IPS-20b (cell line): ENCODE results near the gene LMF2.

Experiments
- H3K27ac ChIP-seq: one replicate; pipeline ENCODE4 v1.5.1; 2013; ENCODE audit warnings: low read length
- H3K27me3 ChIP-seq: 2 replicates; pipeline ENCODE4 v1.6.1; 2013; ENCODE audit warnings: mild to moderate bottlenecking, low read length, inconsistent platforms; ENCODE audit not compliant: insufficient read depth
- H3K36me3 ChIP-seq: 2 replicates; pipeline ENCODE4 v1.6.1; 2013; ENCODE audit warnings: low read depth, mild to moderate bottlenecking, inconsistent platforms, low read length, moderate library complexity; ENCODE audit not compliant: insufficient read depth
- H3K4me1 ChIP-seq: 2 replicates; pipeline ENCODE4 v1.6.1; 2013; ENCODE audit warnings: mild to moderate bottlenecking, control low read depth, inconsistent platforms, low read length, moderate library complexity; ENCODE audit not compliant: insufficient read depth
- H3K4me3 ChIP-seq: 2 replicates; pipeline ENCODE4 v1.5.1; 2013; ENCODE audit warnings: mild to moderate bottlenecking, low read length, inconsistent platforms
- H3K9ac ChIP-seq: 2 replicates; pipeline ENCODE4 v1.6.1; 2013; ENCODE audit warnings: low read depth, mild to moderate bottlenecking, inconsistent platforms, low read length, moderate library complexity
- H3K9me3 ChIP-seq: 2 replicates; pipeline ENCODE4 v1.6.1; 2013; ENCODE audit warnings: mild to moderate bottlenecking, low read depth, low read length, inconsistent platforms; ENCODE audit not compliant: insufficient read depth

Gene LMF2

GRCh38 chr22:50471962-50472361 lies 35.5 kb downstream of the LMF2 start:
- Histone ChIP-seq H3K9me3 (no peaks in the 10 kb centered on the region), H3K9ac (no peak overlapping the region), H3K27ac (no peak overlapping the region), H3K36me3 (peaks cover 5% of the 10 kb centered on the region), H3K4me3 (no peak overlapping the region), H3K4me1 (peaks cover 21% of the 10 kb centered on the region; the same call in 1 of the 2 replicates), H3K27me3 (no peaks in the 10 kb centered on the region)

DNA sequence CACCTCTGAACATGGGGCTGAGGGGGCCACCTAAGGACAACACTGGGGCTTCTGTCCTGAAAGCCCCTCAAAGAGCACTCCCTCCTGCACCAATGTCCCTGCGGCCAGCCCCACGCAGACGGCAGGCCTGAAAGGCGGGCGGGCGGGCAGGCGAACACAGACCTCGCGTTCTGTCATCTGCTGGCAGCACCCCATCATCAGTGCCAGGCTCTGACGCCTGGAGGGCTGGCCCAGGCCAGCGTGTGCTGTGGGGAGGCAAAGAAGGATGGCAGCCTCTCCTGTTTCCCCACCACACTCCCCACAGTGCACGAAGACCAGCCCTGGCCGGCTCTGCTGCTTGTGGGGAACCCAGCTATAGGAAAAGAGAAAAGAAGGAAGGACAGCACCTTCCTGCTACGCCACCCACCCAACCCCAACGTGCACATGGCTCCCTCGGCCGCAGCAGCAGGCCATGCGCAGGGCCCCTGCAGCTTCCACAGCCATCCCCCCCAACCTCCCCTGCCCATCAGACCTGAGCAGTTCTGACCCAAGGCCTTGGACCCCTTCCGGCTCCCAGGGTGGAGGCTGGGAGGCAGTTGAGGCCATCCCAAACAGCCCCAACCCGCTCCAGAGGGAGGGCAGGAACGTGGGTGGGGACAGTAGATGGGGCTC lies 36.2 kb downstream of the LMF2 start:
- no peak overlapping the region for H3K9ac ChIP-seq
- peaks cover 11% of the 10 kb centered on the region for H3K36me3 ChIP-seq
- peaks cover 21% of the 10 kb centered on the region; the same call in 1 of the 2 replicates for H3K4me1 ChIP-seq

GRCh38 chr22:50470491-50470890 lies 37.0 kb downstream of the LMF2 start:
- no peak overlapping the region for H3K27ac ChIP-seq
- H3K9ac ChIP-seq: no peak overlapping the region
- no peaks in the 10 kb centered on the region for H3K27me3 ChIP-seq
- H3K36me3 ChIP-seq: peaks cover 20% of the 10 kb centered on the region
- H3K9me3 ChIP-seq: no peaks in the 10 kb centered on the region
- H3K4me3 ChIP-seq: no peak overlapping the region
- H3K4me1 ChIP-seq: peaks cover 18% of the 10 kb centered on the region; the same call in 1 of the 2 replicates

More for the DNA sequence above, 36.2 kb downstream of the LMF2 start:
- Histone ChIP-seq H3K9me3 (no peaks in the 10 kb centered on the region), H3K4me3 (no peak overlapping the region), H3K27ac (no peak overlapping the region), H3K27me3 (no peaks in the 10 kb centered on the region)

DNA sequence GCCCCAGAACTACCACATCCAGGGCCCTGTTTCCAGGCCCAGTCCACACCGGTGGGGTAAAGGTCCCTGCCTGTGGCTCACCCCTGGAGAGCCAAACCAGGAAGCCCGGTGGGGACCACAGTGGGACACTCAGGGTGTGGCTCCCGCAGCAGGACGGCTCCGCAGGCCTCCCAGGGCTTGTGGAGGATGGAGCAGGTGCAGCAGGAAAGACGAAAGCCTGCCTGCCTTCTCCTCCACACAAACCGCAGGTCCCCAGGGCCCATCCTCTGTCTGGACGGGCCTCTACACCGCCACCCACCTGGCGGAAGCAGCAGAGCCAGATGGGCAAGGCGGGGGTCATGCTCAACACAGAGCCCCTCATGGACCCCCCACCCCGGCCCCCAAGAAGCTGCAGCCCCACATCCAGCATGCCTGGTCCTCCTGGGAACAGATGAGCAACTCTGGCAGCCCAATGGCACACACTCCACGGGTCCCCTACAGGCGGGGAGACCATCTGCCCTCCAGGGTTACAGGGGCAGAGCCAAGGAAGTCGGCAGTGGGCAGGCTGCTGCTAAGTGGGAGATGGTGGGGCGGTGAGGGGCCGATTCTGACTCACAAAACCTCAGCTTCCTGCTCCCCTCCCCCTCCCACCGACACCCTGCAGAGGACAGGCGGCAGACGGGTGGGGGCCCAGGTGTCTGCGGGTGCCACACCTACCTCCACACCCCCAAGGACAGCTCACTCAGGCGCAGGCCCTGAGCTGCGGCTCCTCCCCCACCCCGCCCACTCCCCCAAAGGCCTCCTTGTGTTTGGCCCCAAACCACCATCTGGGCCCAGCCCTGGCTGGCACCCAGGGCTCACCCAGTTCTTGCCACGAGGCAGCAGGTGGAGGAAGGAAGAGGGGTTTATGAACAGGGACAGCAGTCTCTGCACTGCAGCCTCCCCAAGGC lies 37.9 kb downstream of the LMF2 start:
- Histone ChIP-seq H3K4me1 (peaks cover 16% of the 10 kb centered on the region; the same call in 1 of the 2 replicates), H3K36me3 (peaks cover 28% of the 10 kb centered on the region), H3K9ac (no peak overlapping the region), H3K27me3 (no peaks in the 10 kb centered on the region), H3K4me3 (no peak overlapping the region), H3K9me3 (no peaks in the 10 kb centered on the region), H3K27ac (no peak overlapping the region)

GRCh38 chr22:50468626-50469025 lies 38.9 kb downstream of the LMF2 start:
- no peak overlapping the region for H3K9ac ChIP-seq
- no peaks in the 10 kb centered on the region for H3K27me3 ChIP-seq
- no peaks in the 10 kb centered on the region for H3K9me3 ChIP-seq
- H3K4me3 ChIP-seq: no peak overlapping the region
- no peak overlapping the region for H3K27ac ChIP-seq
- H3K36me3 ChIP-seq: peaks cover 38% of the 10 kb centered on the region
- peaks cover 15% of the 10 kb centered on the region; the same call in 1 of the 2 replicates for H3K4me1 ChIP-seq

DNA sequence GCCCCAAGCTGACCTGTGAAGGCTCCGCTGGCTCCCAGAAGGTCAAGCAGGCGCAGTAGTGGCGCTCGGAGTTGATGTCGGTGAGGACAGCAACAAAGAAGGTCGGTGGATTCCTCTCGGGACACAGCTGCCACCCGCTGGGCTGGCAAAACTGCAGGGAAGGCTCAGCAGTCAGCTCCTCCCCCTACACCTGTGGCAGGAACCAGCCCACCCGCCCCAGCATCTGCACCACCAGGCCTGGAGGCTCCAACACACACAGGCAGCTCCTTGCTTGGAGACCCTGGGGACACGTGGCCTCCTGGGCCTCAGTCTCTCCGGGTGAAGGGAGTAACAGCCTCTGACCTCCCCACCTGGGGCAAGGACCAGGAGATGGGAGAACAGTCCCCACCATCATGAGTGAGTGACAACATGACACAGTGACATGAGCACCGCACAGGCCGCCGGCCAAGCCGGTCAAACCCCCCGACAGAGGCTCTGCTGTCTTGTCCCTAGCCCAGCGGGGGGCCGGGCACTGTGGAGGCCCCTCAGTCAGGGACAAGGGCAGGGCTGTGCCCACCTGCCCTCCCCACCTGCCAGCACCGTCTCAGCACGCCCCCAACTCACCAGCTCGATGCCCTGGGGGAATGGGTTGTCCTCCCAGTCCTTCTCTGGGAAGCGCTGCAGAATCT lies 39.6 kb downstream of the LMF2 start:
- Histone ChIP-seq H3K27me3 (no peaks in the 10 kb centered on the region), H3K9ac (no peak overlapping the region), H3K27ac (no peak overlapping the region), H3K4me3 (no peak overlapping the region), H3K36me3 (peaks cover 43% of the 10 kb centered on the region), H3K9me3 (no peaks in the 10 kb centered on the region), H3K4me1 (peaks cover 10% of the 10 kb centered on the region; the same call in 1 of the 2 replicates)

DNA sequence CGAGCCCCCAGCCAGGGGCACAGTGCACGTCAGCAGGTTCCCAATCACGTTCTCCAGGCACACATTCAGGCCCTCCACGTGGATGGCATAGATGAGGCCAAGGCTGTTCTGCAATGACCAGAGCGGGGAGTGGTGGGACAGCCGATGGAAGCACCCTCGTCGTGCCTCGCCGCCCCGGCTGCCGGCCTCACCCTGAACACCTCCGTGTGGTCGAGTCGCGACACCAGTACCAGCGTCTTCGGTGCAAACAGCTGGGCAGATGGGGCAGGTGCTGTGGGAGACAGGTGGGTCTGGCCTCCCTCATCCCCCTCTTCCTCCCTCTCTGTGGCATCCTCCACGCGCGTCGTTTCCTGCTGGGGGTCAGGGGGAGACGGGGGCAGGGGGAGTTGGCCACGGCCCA lies 40.2 kb downstream of the LMF2 start:
- H3K9me3 ChIP-seq: no peaks in the 10 kb centered on the region
- H3K36me3 ChIP-seq: peaks cover 48% of the 10 kb centered on the region
- H3K27ac ChIP-seq: no peak overlapping the region
- no peak overlapping the region for H3K9ac ChIP-seq
- H3K4me1 ChIP-seq: peaks cover 10% of the 10 kb centered on the region; the same call in 1 of the 2 replicates
- no peak overlapping the region for H3K4me3 ChIP-seq
- no peaks in the 10 kb centered on the region for H3K27me3 ChIP-seq

DNA sequence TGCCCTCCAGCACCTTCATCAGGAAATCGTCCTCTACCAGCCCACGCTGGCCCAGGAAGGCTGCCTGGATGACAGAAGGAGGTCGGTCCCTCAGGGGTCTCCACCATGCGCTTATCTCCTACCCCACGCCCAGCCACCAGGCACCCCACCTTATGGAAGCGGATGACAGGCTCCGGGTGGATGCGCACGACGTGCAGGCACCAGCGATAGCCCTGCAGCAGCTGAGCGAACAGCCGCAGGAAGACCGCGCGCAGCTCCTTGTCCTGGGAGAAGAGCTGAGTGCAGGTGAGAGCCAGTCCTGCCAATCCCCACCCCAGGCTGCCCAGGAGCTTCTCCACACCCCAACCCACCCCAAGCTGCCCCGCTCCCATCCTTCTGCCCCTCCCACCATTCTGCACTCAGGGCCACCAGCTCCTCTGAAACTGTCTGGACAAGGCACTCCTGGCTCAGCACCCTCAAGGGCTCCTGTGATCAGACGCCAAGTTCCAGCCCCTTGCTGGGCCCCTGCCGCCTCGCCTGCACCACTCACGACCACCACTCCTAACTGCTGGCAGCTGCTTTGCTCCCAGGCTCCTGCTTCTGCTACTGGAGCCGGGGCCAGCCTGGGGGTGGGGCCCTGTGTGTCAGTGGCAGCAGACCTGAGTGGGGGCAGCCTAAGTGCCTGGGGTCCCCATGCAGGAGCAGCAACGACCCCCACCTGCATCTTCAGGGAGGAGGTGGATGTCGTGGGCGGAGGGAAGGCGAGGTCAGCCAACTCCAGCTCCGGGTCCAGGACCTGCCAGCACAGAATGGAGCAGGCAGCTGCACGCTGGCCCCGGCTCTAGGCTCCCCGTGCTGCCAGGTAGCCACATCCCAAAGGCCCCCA lies 42.2 kb downstream of the LMF2 start:
- peaks cover 7% of the 10 kb centered on the region; the same call in 1 of the 2 replicates for H3K4me1 ChIP-seq
- H3K9ac ChIP-seq: no peak overlapping the region
- peaks cover 67% of the 10 kb centered on the region for H3K36me3 ChIP-seq
- no peaks in the 10 kb centered on the region for H3K27me3 ChIP-seq
- no peaks in the 10 kb centered on the region for H3K9me3 ChIP-seq
- H3K27ac ChIP-seq: no peak overlapping the region
- no peak overlapping the region for H3K4me3 ChIP-seq

DNA sequence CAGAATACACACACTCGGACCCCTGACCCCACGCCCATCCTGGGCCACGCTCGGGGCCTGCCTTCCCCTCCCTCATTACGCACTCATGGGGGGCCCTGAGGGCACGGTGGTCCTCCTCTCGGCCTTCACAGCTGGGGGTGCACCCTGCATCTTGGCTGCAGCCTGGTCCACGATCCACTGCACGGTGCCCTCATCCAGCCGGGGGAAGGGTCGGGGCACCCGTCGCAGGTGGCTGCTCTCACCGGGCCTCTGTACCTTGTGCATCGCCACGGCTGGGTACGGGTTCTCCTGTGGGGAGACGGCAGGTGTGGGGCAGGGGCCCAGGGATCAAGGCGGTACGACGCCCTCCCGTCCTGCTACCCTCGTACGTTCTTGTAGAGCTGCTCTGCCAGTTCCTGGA lies 43.1 kb downstream of the LMF2 start:
- Histone ChIP-seq H3K9ac (no peak overlapping the region), H3K27ac (no peak overlapping the region), H3K27me3 (no peaks in the 10 kb centered on the region), H3K4me3 (no peak overlapping the region), H3K9me3 (no peaks in the 10 kb centered on the region), H3K4me1 (0 out of 2 replicates have a peak, but pooled peaks cover 4% of the 10 kb centered on the region), H3K36me3 (peaks cover 73% of the 10 kb centered on the region)

GRCh38 chr22:50463188-50463900 lies 44.2 kb downstream of the LMF2 start:
- H3K4me3 ChIP-seq: no peak overlapping the region
- peaks cover 83% of the 10 kb centered on the region for H3K36me3 ChIP-seq
- H3K4me1 ChIP-seq: no peaks in the 10 kb centered on the region
- H3K9ac ChIP-seq: no peak overlapping the region
- H3K9me3 ChIP-seq: no peaks in the 10 kb centered on the region
- no peaks in the 10 kb centered on the region for H3K27me3 ChIP-seq
- H3K27ac ChIP-seq: no peak overlapping the region
